Liver (tissue), 9 donors: ENCODE results near the gene PDE4B. TPM values are rescaled to one million over a fixed set of nuclear protein-coding genes. Genes with fewer than 3 reads are reported as not detected.

Experiments used
- DNase-seq: peaks from one replicate; pipeline ENCODE4 v3.0.0-alpha.2; 2017; ENCODE audit warnings: low spot score
- H3K27ac ChIP-seq, 2 donors: one replicate each; pipeline ENCODE4 v1.7.0; 2013; ENCODE audit warnings: inconsistent platforms in 2 of 2, low read length in 2 of 2, control low read depth in 1 of 2, low read depth in 1 of 2, mild to moderate bottlenecking in 1 of 2
- H3K27me3 ChIP-seq, 4 donors: one replicate each; pipeline versions ENCODE4 v1.6.1 to v1.7.0; 2013; ENCODE audit warnings: low read length in 3 of 4, inconsistent platforms in 1 of 4, mild to moderate bottlenecking in 1 of 4, moderate library complexity in 1 of 4; ENCODE audit not compliant: control insufficient read depth in 4 of 4, insufficient read depth in 4 of 4
- H3K36me3 ChIP-seq, 4 donors: one replicate each; pipeline versions ENCODE4 v1.6.1 to v1.7.0; 2013; ENCODE audit warnings: low read length in 3 of 4, mild to moderate bottlenecking in 3 of 4, low read depth in 1 of 4, moderate library complexity in 1 of 4; ENCODE audit not compliant: control insufficient read depth in 4 of 4, insufficient read depth in 3 of 4
- H3K4me1 ChIP-seq, 4 donors: one replicate each; pipeline versions ENCODE4 v1.6.1 to v1.7.0; 2013; ENCODE audit warnings: low read length in 3 of 4, mild to moderate bottlenecking in 3 of 4, moderate library complexity in 1 of 4; ENCODE audit not compliant: control insufficient read depth in 4 of 4, insufficient read depth in 4 of 4
- H3K4me3 ChIP-seq, 3 donors: one replicate each; pipeline versions ENCODE4 v1.6.1 to v1.7.0; 2013; ENCODE audit warnings: low read length in 3 of 3, control low read depth in 1 of 3, low read depth in 1 of 3, mild to moderate bottlenecking in 1 of 3
- H3K9ac ChIP-seq, 2 donors: one replicate each; pipeline ENCODE4 v1.7.0; 2013; ENCODE audit warnings: low read length in 2 of 2, mild to moderate bottlenecking in 2 of 2, moderate library complexity in 2 of 2, control low read depth in 1 of 2, low read depth in 1 of 2
- H3K9me3 ChIP-seq, 4 donors: one replicate each; pipeline versions ENCODE4 v1.6.1 to v1.7.0; 2013; ENCODE audit warnings: low read length in 3 of 4; ENCODE audit not compliant: control insufficient read depth in 4 of 4
- CTCF ChIP-seq: fragments of 150-350 bp; IDR thresholded peaks from 2 replicates; pipeline ENCODE4 v1.5.1; 2017; ENCODE audit warnings: improper control_type of control experiment, low read depth, low read length; ENCODE audit not compliant: missing input control
- EGR1 ChIP-seq, 2 donors: IDR thresholded peaks; 2 replicates each; pipeline ENCODE4 v1.6.1; 2016 to 2018; ENCODE audit warnings: antibody characterized with exemption in 2 of 2, low read depth in 2 of 2
- FOXA1 ChIP-seq: IDR thresholded peaks from 2 replicates; pipeline ENCODE4 v1.6.1; 2016; ENCODE audit warnings: antibody characterized with exemption
- GABPA ChIP-seq, 2 donors: IDR thresholded peaks in 1 of 2; conservative IDR thresholded peaks in 1 of 2; 2 replicates each; pipeline ENCODE4 v1.6.1; 2016; ENCODE audit warnings: antibody characterized with exemption in 2 of 2, mild to moderate bottlenecking in 1 of 2, moderate library complexity in 1 of 2
- HNF4G ChIP-seq: IDR thresholded peaks from 2 replicates; pipeline ENCODE4 v1.6.1; 2016; ENCODE audit warnings: antibody characterized with exemption
- JUND ChIP-seq, 2 donors: IDR thresholded peaks; 2 replicates each; pipeline ENCODE4 v1.6.1; 2016; ENCODE audit warnings: antibody characterized with exemption in 2 of 2
- MAX ChIP-seq: IDR thresholded peaks from 2 replicates; pipeline ENCODE4 v1.6.1; 2016; ENCODE audit warnings: antibody characterized with exemption
- NR2F2 ChIP-seq: IDR thresholded peaks from 2 replicates; pipeline ENCODE4 v1.6.1; 2016; ENCODE audit warnings: antibody characterized with exemption
- TAF1 ChIP-seq: conservative IDR thresholded peaks from 2 replicates; pipeline ENCODE4 v1.6.1; 2016; ENCODE audit warnings: antibody characterized with exemption, mild to moderate bottlenecking
- YY1 ChIP-seq: IDR thresholded peaks from 2 replicates; pipeline ENCODE4 v1.6.1; 2016; ENCODE audit warnings: antibody characterized with exemption, mild to moderate bottlenecking
- WGBS: extraction: QIAGEN DNeasy Blood & Tissue Kit; methylation state at CpG from one replicate; pipeline ENCODE4 v1.1.7; 2013; 5-methylcytosine and 5-hydroxymethylcytosine counted together
- polyA plus RNA-seq, 2 donors: library from polyadenylated mRNA; stranded (reverse) in 1 of 2; unstranded in 1 of 2; fragments of 200-250 nt in 1 of 2; fragments of >200 nt in 1 of 2; fragmentation: Nextera tagmentation in 1 of 2; extraction: Ambion mirVana in 1 of 2; gene quantifications; one replicate each; pipeline versions ENCODE4 v1.2.1 to v1.2.3, GENCODE V29; 2013 to 2015
- total RNA-seq, 2 donors: library from RNA; depleted of rRNA; stranded (reverse); fragments of >200 nt; gene quantifications; one replicate each; pipeline ENCODE4 v1.2.3, GENCODE V29; 2014
- TF ChIP-seq, protein P1 (sequence below): IDR thresholded peaks from 2 replicates; pipeline ENCODE4 v1.6.1; 2016; ENCODE audit warnings: antibody characterized with exemption
- TF ChIP-seq, protein P2 (sequence below): IDR thresholded peaks from 2 replicates; pipeline ENCODE4 v1.6.1; 2016; ENCODE audit warnings: antibody characterized with exemption
- TF ChIP-seq, protein P3 (sequence below): IDR thresholded peaks from 2 replicates; pipeline ENCODE4 v1.6.1; 2016; ENCODE audit warnings: antibody characterized with exemption, mild to moderate bottlenecking
- donor health status: healthy.
- donor health status: healthy.
- donor health status: healthy.
- donor health status: healthy.
- donor health status: healthy.

PDE4B gene
- total and polyA plus RNA-seq, 4 donors: 1.9 to 3.9 (median 2.7) TPM

- H3K27me3 ChIP-seq: no peaks in the 10 kb centered on the region
- no peak overlapping the region for H3K4me3 ChIP-seq
- DNase-seq: no peak
- TF ChIP-seq, protein P1, sequence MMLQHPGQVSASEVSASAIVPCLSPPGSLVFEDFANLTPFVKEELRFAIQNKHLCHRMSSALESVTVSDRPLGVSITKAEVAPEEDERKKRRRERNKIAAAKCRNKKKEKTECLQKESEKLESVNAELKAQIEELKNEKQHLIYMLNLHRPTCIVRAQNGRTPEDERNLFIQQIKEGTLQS: no peak
- TF ChIP-seq NR2F2: no peak
- TF ChIP-seq MAX: no peak
- TF ChIP-seq JUND (IDR thresholded peaks at IDR 0.05): no peak
- TF ChIP-seq FOXA1: no peak
- TF ChIP-seq, protein P2, sequence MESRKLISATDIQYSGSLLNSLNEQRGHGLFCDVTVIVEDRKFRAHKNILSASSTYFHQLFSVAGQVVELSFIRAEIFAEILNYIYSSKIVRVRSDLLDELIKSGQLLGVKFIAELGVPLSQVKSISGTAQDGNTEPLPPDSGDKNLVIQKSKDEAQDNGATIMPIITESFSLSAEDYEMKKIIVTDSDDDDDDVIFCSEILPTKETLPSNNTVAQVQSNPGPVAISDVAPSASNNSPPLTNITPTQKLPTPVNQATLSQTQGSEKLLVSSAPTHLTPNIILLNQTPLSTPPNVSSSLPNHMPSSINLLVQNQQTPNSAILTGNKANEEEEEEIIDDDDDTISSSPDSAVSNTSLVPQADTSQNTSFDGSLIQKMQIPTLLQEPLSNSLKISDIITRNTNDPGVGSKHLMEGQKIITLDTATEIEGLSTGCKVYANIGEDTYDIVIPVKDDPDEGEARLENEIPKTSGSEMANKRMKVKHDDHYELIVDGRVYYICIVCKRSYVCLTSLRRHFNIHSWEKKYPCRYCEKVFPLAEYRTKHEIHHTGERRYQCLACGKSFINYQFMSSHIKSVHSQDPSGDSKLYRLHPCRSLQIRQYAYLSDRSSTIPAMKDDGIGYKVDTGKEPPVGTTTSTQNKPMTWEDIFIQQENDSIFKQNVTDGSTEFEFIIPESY: no peak
- no peak for TF ChIP-seq YY1
- TF ChIP-seq GABPA (IDR thresholded peaks at IDR 0.05 in 1 of 2, conservative IDR thresholded peaks at IDR 0.05 in 1 of 2): no peak
- TF ChIP-seq HNF4G: no peak
- TF ChIP-seq TAF1: no peak
- TF ChIP-seq EGR1 (IDR thresholded peaks at IDR 0.05; ENCODE audit: low read depth in 2 of 2): no peak
- H3K9ac ChIP-seq: no peak overlapping the region
- H3K36me3 ChIP-seq: no peaks in the 10 kb centered on the region
- no peaks in the 10 kb centered on the region for H3K9me3 ChIP-seq
- H3K27ac ChIP-seq: no peak overlapping the region
- 77% methylated on average over 1 of the region's 1 CpG for WGBS
- peaks cover 0 to 2% (median 0%) of the 10 kb centered on the region in 4 donors for H3K4me1 ChIP-seq
These were observed 33.2 kb upstream of the PDE4B start for GRCh38 chr1:65759516-65759915.

DNA sequence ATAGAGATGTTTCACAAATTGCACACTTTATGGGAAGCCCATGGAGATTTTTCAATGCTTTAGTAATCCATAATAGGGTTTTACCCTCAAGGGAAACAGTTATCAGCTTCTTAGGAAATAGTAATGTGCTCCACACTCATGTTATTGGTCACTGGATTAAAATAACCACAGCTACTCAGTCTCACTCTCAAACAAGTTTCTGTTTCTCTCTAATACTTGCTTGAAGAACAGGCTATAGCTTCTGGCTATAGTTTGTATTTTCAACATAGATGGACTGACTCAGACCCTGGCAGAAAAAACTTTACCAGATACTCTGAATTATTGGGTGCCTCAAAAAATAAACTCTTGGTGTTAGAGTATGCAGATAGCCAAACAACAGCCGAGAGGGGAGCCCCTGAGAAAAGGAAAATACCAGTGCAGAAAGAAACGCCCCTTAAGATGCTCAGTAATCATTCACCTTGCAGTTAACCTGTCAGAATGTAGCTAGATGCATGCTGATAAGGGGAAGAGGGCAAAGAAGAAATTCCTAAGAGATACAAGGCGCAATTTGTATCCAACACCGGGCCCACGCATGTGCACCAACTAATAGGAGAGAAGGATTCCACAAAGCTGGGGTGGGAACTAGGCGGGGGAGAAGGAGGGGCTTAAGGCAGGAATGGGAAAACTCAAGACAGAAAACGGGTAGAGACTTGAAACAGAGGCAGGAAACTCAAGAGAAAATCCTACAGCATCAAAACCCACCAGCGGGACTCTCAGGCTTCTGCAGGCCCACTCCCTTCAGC, 30.4 kb upstream of the PDE4B start:
- H3K4me1 ChIP-seq: peaks cover 0 to 2% (median 0%) of the 10 kb centered on the region in 4 donors
- WGBS: 76% methylated on average over 8 of the region's 8 CpGs
- H3K36me3 ChIP-seq: peaks cover 0 to 1% (median 0%) of the 10 kb centered on the region in 4 donors
- no peak for DNase-seq
- H3K9me3 ChIP-seq: no peaks in the 10 kb centered on the region
- H3K27me3 ChIP-seq: no peaks in the 10 kb centered on the region
- no peak overlapping the region for H3K27ac ChIP-seq
- no peak overlapping the region for H3K9ac ChIP-seq
- no peak for TF ChIP-seq FOXA1
- TF ChIP-seq, protein P1: no peak
- no peak for TF ChIP-seq CTCF
- TF ChIP-seq, protein P3, sequence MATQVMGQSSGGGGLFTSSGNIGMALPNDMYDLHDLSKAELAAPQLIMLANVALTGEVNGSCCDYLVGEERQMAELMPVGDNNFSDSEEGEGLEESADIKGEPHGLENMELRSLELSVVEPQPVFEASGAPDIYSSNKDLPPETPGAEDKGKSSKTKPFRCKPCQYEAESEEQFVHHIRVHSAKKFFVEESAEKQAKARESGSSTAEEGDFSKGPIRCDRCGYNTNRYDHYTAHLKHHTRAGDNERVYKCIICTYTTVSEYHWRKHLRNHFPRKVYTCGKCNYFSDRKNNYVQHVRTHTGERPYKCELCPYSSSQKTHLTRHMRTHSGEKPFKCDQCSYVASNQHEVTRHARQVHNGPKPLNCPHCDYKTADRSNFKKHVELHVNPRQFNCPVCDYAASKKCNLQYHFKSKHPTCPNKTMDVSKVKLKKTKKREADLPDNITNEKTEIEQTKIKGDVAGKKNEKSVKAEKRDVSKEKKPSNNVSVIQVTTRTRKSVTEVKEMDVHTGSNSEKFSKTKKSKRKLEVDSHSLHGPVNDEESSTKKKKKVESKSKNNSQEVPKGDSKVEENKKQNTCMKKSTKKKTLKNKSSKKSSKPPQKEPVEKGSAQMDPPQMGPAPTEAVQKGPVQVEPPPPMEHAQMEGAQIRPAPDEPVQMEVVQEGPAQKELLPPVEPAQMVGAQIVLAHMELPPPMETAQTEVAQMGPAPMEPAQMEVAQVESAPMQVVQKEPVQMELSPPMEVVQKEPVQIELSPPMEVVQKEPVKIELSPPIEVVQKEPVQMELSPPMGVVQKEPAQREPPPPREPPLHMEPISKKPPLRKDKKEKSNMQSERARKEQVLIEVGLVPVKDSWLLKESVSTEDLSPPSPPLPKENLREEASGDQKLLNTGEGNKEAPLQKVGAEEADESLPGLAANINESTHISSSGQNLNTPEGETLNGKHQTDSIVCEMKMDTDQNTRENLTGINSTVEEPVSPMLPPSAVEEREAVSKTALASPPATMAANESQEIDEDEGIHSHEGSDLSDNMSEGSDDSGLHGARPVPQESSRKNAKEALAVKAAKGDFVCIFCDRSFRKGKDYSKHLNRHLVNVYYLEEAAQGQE: no peak
- H3K4me3 ChIP-seq: no peak overlapping the region
